ENCODE results near the gene FALEC.

FALEC gene

GRCh38 chr1:150548324-150548631 is 32.7 kb downstream of the FALEC start:
- DNase-seq = no peak

- DNase-seq = peak; percentile 51
Measured at GRCh38 chr1:150548632-150549495, 33.3 kb downstream of the FALEC start, which contains the start of gene ADAMTSL4. Gene ADAMTSL4, plus strand, starts transcription at chr1:150549408. Its CDS starts 2,881 bp downstream, at chr1:150552289.

- no peak for DNase-seq
Measured at GRCh38 chr1:150549496-150550221, 34.1 kb downstream of the FALEC start.

- no peak for DNase-seq
Measured at GRCh38 chr1:150550222-150551050, 34.9 kb downstream of the FALEC start.

- no peak for DNase-seq
Measured at GRCh38 chr1:150551051-150551783, 35.7 kb downstream of the FALEC start.

GRCh38 chr1:150551784-150552127 is 36.2 kb downstream of the FALEC start:
- no peak for DNase-seq

- DNase-seq = no peak
Measured at GRCh38 chr1:150552128-150552910, 36.8 kb downstream of the FALEC start.

GRCh38 chr1:150552911-150553289 is 37.3 kb downstream of the FALEC start:
- no peak for DNase-seq

- no peak for DNase-seq
Measured at GRCh38 chr1:150553392-150554085, 38.0 kb downstream of the FALEC start.

GRCh38 chr1:150554086-150554452 is 38.5 kb downstream of the FALEC start:
- no peak for DNase-seq

GRCh38 chr1:150555198-150555970 is 39.8 kb downstream of the FALEC start:
- DNase-seq = no peak

- no peak for DNase-seq
Measured at GRCh38 chr1:150555971-150556865, 40.7 kb downstream of the FALEC start.

- no peak for DNase-seq
Measured at GRCh38 chr1:150557065-150557600, 41.6 kb downstream of the FALEC start.

GRCh38 chr1:150557813-150558212 is 42.3 kb downstream of the FALEC start:
- DNase-seq = no peak

- no peak for DNase-seq
Measured at GRCh38 chr1:150558303-150558704, 42.8 kb downstream of the FALEC start.

GRCh38 chr1:150558761-150559655 is 43.5 kb downstream of the FALEC start:
- no peak for DNase-seq

GRCh38 chr1:150559656-150560010 is 44.1 kb downstream of the FALEC start:
- no peak for DNase-seq

- DNase-seq = peak; percentile 44
Measured at GRCh38 chr1:150560011-150560438, 44.5 kb downstream of the FALEC start.

Measured in NCI-H1092 (cell line).